Measurements from ENCODE around the gene USP53.
"Not testable (repeated sequence)": the region's sequence is repeated elsewhere in the genome, so short reads cannot be mapped to it uniquely, and the experiment has no call there.

USP53 gene

GRCh38 chr4:119261986-119262385 is 49.5 kb downstream of the USP53 start:
- no peak overlapping the region for H3K4me3 ChIP-seq (replicated peaks; ENCODE audit: low read depth, low read length)
- no peak for TF ChIP-seq CTCF (IDR thresholded peaks at IDR 0.05; ENCODE audit: low read length, missing control alignments)
- DNase-seq (ENCODE audit: low read depth), result no peak

GRCh38 chr4:119264743-119265142 is 52.2 kb downstream of the USP53 start:
- DNase-seq (ENCODE audit: low read depth), result no peak
- TF ChIP-seq CTCF (IDR thresholded peaks at IDR 0.05; ENCODE audit: low read length, missing control alignments), result no peak
- H3K4me3 ChIP-seq (replicated peaks; ENCODE audit: low read depth, low read length), result no peak overlapping the region

GRCh38 chr4:119266153-119266552 is 53.6 kb downstream of the USP53 start:
- TF ChIP-seq CTCF (IDR thresholded peaks at IDR 0.05; ENCODE audit: low read length, missing control alignments), result no peak
- no peak overlapping the region for H3K4me3 ChIP-seq (replicated peaks; ENCODE audit: low read depth, low read length)
- no peak for DNase-seq (ENCODE audit: low read depth)

- DNase-seq (ENCODE audit: low read depth), result no peak
- no peak for TF ChIP-seq CTCF (IDR thresholded peaks at IDR 0.05; ENCODE audit: low read length, missing control alignments)
- no peak overlapping the region for H3K4me3 ChIP-seq (replicated peaks; ENCODE audit: low read depth, low read length)
Measured at GRCh38 chr4:119268466-119268865, 56.0 kb downstream of the USP53 start.

GRCh38 chr4:119271361-119272085 is 59.0 kb downstream of the USP53 start:
- no peak overlapping the region for H3K4me3 ChIP-seq (replicated peaks; ENCODE audit: low read depth, low read length)
- no peak for TF ChIP-seq CTCF (IDR thresholded peaks at IDR 0.05; ENCODE audit: low read length, missing control alignments)
- DNase-seq (ENCODE audit: low read depth), result no peak

- DNase-seq (ENCODE audit: low read depth); H3K4me3 ChIP-seq (replicated peaks; ENCODE audit: low read depth, low read length): not testable (repeated sequence)
Measured at GRCh38 chr4:119279541-119279940, 67.0 kb downstream of the USP53 start.

GRCh38 chr4:119279945-119280344 is 67.4 kb downstream of the USP53 start:
- DNase-seq (ENCODE audit: low read depth); H3K4me3 ChIP-seq (replicated peaks; ENCODE audit: low read depth, low read length): not testable (repeated sequence)

- DNase-seq (ENCODE audit: low read depth), result peak; percentile 37
- no peak overlapping the region for H3K4me3 ChIP-seq (replicated peaks; ENCODE audit: low read depth, low read length)
- no peak for TF ChIP-seq CTCF (IDR thresholded peaks at IDR 0.05; ENCODE audit: low read length, missing control alignments)
Measured at GRCh38 chr4:119281393-119281792, 68.9 kb downstream of the USP53 start.
